K562 (cell line): ENCODE results near the gene PDHX.

Experiments
- BACH1 ChIP-seq: fragments of 200-800 bp; sonication (Bioruptor generic); IDR thresholded peaks from 2 replicates; pipeline ENCODE4 v1.6.1; 2016; ENCODE audit warnings: missing genetic modification characterization, missing compliant biosample characterization
- CHD2 ChIP-seq: IDR thresholded peaks from 2 replicates; pipeline ENCODE4 v1.6.1; 2011; ENCODE audit warnings: low read depth, low read length
- CUX1 ChIP-seq: fragments of 200-800 bp; sonication (Bioruptor generic); IDR thresholded peaks from 2 replicates; pipeline ENCODE4 v1.6.1; 2016; ENCODE audit warnings: missing genetic modification characterization, missing compliant biosample characterization
- NFATC3 ChIP-seq: fragments of 450-650 bp; IDR thresholded peaks from 2 replicates; pipeline ENCODE4 v1.6.1; 2017; ENCODE audit warnings: mild to moderate bottlenecking
- RAD51 ChIP-seq: fragments of 450-650 bp; IDR thresholded peaks from 2 replicates; pipeline ENCODE4 v1.7.1; 2016; ENCODE audit warnings: low read depth, mild to moderate bottlenecking, borderline replicate concordance
- SIN3A ChIP-seq, 2 experiments: fragments of 150-350 bp in 1 of 2; IDR thresholded peaks; 2 replicates each; pipeline ENCODE4 v1.6.1; 2011 to 2016; ENCODE audit warnings: borderline replicate concordance in 2 of 2, low read depth in 2 of 2, low read length in 2 of 2, mild to moderate bottlenecking in 2 of 2, moderate library complexity in 2 of 2; ENCODE audit not compliant: control insufficient read depth in 1 of 2
- TARDBP ChIP-seq: fragments of 450-650 bp; IDR thresholded peaks from 2 replicates; pipeline ENCODE4 v1.6.1; 2016
- ZNF121 ChIP-seq: sonication (generic); formaldehyde crosslinking; conservative IDR thresholded peaks from 2 replicates; pipeline ENCODE4 v1.8.0; 2022; ENCODE audit warnings: missing genetic modification reagents
- ZNF146 ChIP-seq: IDR thresholded peaks from one replicate; pipeline ENCODE4 v1.6.1; 2018; ENCODE audit warnings: missing compliant biosample characterization; ENCODE audit not compliant: unreplicated experiment
- ZNF175 ChIP-seq: fragments of 200-800 bp; sonication (Bioruptor generic); IDR thresholded peaks from 2 replicates; pipeline ENCODE4 v1.6.1; 2016; ENCODE audit warnings: low read depth, mild to moderate bottlenecking, missing genetic modification characterization, missing compliant biosample characterization
- TF ChIP-seq, protein P1 (sequence below), 2 experiments: IDR thresholded peaks; 2 replicates each; pipeline ENCODE4 v1.6.1; 2012; ENCODE audit warnings: improper control_type of control experiment in 2 of 2, low read depth in 2 of 2, low read length in 2 of 2, borderline replicate concordance in 1 of 2
- TF ChIP-seq, protein P2 (sequence below): fragments of 450-650 bp; IDR thresholded peaks from 2 replicates; pipeline ENCODE4 v1.6.1; 2018; ENCODE audit not compliant: partially characterized antibody

GRCh38 chr11:35031867-35032266, 115.4 kb downstream of the PDHX start:
- TF ChIP-seq RAD51 (no peak), CHD2 (no peak), BACH1 (tag) (no peak), TARDBP (no peak), NFATC3 (no peak), ZNF146 (CRISPR knock-in tag) (no peak), SIN3A (IDR thresholded peaks at IDR 0.05; ENCODE audit: borderline replicate concordance in 2 of 2, control insufficient read depth in 1 of 2, low read depth in 2 of 2, low read length in 2 of 2) (no peak), ZNF121 (no peak), CUX1 (CRISPR knock-in tag) (no peak), ZNF175 (CRISPR knock-in tag) (no peak)
- TF ChIP-seq, protein P1, sequence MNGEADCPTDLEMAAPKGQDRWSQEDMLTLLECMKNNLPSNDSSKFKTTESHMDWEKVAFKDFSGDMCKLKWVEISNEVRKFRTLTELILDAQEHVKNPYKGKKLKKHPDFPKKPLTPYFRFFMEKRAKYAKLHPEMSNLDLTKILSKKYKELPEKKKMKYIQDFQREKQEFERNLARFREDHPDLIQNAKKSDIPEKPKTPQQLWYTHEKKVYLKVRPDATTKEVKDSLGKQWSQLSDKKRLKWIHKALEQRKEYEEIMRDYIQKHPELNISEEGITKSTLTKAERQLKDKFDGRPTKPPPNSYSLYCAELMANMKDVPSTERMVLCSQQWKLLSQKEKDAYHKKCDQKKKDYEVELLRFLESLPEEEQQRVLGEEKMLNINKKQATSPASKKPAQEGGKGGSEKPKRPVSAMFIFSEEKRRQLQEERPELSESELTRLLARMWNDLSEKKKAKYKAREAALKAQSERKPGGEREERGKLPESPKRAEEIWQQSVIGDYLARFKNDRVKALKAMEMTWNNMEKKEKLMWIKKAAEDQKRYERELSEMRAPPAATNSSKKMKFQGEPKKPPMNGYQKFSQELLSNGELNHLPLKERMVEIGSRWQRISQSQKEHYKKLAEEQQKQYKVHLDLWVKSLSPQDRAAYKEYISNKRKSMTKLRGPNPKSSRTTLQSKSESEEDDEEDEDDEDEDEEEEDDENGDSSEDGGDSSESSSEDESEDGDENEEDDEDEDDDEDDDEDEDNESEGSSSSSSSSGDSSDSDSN (IDR thresholded peaks at IDR 0.05; ENCODE audit: borderline replicate concordance in 1 of 2, low read depth in 2 of 2, low read length in 2 of 2): no peak
- TF ChIP-seq, protein P2, sequence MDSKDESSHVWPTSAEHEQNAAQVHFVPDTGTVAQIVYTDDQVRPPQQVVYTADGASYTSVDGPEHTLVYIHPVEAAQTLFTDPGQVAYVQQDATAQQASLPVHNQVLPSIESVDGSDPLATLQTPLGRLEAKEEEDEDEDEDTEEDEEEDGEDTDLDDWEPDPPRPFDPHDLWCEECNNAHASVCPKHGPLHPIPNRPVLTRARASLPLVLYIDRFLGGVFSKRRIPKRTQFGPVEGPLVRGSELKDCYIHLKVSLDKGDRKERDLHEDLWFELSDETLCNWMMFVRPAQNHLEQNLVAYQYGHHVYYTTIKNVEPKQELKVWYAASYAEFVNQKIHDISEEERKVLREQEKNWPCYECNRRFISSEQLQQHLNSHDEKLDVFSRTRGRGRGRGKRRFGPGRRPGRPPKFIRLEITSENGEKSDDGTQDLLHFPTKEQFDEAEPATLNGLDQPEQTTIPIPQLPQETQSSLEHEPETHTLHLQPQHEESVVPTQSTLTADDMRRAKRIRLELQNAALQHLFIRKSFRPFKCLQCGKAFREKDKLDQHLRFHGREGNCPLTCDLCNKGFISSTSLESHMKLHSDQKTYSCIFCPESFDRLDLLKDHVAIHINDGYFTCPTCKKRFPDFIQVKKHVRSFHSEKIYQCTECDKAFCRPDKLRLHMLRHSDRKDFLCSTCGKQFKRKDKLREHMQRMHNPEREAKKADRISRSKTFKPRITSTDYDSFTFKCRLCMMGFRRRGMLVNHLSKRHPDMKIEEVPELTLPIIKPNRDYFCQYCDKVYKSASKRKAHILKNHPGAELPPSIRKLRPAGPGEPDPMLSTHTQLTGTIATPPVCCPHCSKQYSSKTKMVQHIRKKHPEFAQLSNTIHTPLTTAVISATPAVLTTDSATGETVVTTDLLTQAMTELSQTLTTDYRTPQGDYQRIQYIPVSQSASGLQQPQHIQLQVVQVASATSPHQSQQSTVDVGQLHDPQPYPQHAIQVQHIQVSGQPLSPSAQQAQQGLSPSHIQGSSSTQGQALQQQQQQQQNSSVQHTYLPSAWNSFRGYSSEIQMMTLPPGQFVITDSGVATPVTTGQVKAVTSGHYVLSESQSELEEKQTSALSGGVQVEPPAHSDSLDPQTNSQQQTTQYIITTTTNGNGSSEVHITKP: no peak
